NCI-H2029 (cell line): ENCODE measurements around the gene ZNF354B.
A peak's percentile ranks its signal among the peaks of the same experiment; 100 is the strongest.
"Not testable (repeated sequence)": the region's sequence is repeated elsewhere in the genome, so short reads cannot be mapped to it uniquely, and the experiment has no call there.

ENCODE experiments used
- DNase-seq: peaks from one replicate; lab custom pipeline; 2025; lab: John Stamatoyannopoulos, UW

Gene ZNF354B

GRCh38 chr5:178859625-178860521 lies at the start of gene ZNF354B:
Gene ZNF354B, plus strand, starts transcription at chr5:178859953. Its CDS starts 1,095 bp downstream, at chr5:178861048.
- DNase-seq: peak; percentile 88

- no peak for DNase-seq
These were observed 42.2 kb upstream of the ZNF354B start for GRCh38 chr5:178817506-178817905.

GRCh38 chr5:178818094-178818493 lies 41.7 kb upstream of the ZNF354B start:
- no peak for DNase-seq

GRCh38 chr5:178820001-178820400 lies 39.8 kb upstream of the ZNF354B start:
- no peak for DNase-seq

- no peak for DNase-seq
These were observed 34.3 kb upstream of the ZNF354B start for GRCh38 chr5:178825444-178825843.

- no peak for DNase-seq
These were observed 33.5 kb upstream of the ZNF354B start for GRCh38 chr5:178826216-178826615.

- DNase-seq: no peak
These were observed 32.1 kb upstream of the ZNF354B start for GRCh38 chr5:178827636-178828035.

GRCh38 chr5:178831049-178831448 lies 28.7 kb upstream of the ZNF354B start:
- no peak for DNase-seq

- no peak for DNase-seq
These were observed 27.0 kb upstream of the ZNF354B start for GRCh38 chr5:178832618-178833201.

- no peak for DNase-seq
These were observed 23.1 kb upstream of the ZNF354B start for GRCh38 chr5:178836628-178837027.

GRCh38 chr5:178838695-178839318 lies 20.9 kb upstream of the ZNF354B start:
- DNase-seq: not testable (repeated sequence)

GRCh38 chr5:178839319-178839704 lies 20.4 kb upstream of the ZNF354B start:
- DNase-seq: peak; percentile 31

- not testable (repeated sequence) for DNase-seq
These were observed 19.4 kb upstream of the ZNF354B start for GRCh38 chr5:178840399-178840798.

- no peak for DNase-seq
These were observed 10.4 kb upstream of the ZNF354B start for GRCh38 chr5:178849316-178849715.

GRCh38 chr5:178851951-178852350 lies 7.8 kb upstream of the ZNF354B start:
- no peak for DNase-seq

GRCh38 chr5:178854284-178854683 lies 5.5 kb upstream of the ZNF354B start:
- no peak for DNase-seq

GRCh38 chr5:178860615-178861014 lies 862 bp downstream of the ZNF354B start:
- not testable (repeated sequence) for DNase-seq

- DNase-seq: no peak
These were observed 1.9 kb downstream of the ZNF354B start for GRCh38 chr5:178861627-178862026.

- no peak for DNase-seq
These were observed 7.2 kb downstream of the ZNF354B start for GRCh38 chr5:178866946-178867345.

GRCh38 chr5:178869577-178869976 lies 9.8 kb downstream of the ZNF354B start:
- DNase-seq: no peak

GRCh38 chr5:178870411-178870810 lies 10.7 kb downstream of the ZNF354B start:
- no peak for DNase-seq

GRCh38 chr5:178872302-178872701 lies 12.5 kb downstream of the ZNF354B start:
- no peak for DNase-seq
